LHCN-M2 (cell line): Measurements from ENCODE around the gene CRB2. TPM values are rescaled to one million over a fixed set of nuclear protein-coding genes. Genes with fewer than 3 reads are reported as not detected.

ENCODE experiments used
- DNase-seq: peaks from one replicate; pipeline ENCODE4 v3.0.0-alpha.2; 2012; ENCODE audit warnings: low read depth
- total RNA-seq: library from RNA; depleted of rRNA; stranded (reverse); fragments of >200 nt; gene quantifications from 2 replicates; pipeline ENCODE4 v1.2.3, GENCODE V29; 2014

CRB2 gene
- total RNA-seq, 1 experiment from 2014 or later = not detected

DNA sequence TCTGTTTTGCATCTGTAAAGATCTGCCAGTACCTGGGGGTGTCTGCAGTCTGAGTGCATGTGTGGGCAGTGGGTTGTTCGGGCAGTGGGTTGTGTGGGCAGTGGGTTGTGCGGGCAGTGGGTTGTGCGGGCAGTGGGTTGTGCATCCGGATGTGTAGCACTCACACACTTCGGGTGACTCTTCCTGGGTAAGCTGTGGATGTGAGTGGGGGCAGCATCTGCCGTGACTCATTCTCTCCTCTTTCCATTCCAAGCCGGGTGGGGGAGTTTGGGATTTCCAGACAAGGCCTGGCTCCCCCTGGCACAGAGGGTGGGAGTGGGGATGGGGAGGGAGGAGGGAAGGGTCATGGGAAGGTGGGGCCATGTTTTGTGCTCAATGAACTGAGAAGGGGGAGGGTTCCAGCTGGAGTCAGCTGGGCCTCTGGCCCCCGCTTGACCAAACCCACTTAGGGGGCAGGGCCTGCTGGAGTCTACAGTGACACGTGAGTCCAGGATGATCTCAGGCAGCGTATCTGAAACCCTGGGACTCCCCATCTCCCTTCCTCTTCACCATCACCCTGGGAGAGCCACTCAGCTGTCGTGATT lies 8.3 kb downstream of the CRB2 start:
- peak; percentile 28 for DNase-seq

DNA sequence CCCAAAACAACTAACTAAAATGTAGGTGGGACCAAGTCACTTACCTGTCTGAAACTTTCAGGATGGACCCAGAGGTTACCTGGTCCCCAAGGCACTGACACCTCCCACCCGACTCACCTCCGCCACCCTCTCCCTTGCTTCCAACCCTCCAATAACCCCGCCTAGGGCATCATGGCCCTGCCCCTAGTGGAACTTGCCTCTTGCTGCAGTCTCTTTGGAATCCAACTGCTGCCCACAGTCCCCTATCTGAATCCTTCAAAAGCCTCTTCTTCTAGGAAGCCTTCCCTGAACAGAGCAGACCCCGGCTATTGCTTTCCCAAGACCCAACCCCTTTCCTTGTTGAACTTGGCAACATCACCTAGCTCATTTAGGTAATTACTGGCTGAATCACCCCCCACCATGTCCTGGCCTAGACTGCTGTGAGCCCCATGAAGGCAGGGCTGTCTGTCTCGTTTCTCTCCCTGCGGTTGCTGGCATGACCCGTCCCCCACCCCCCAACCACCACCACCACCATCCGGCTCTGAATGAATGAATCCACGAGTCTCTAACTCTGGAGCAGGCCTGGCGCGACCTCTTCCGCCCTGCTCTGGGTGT lies 9.4 kb downstream of the CRB2 start:
- DNase-seq = no peak

DNA sequence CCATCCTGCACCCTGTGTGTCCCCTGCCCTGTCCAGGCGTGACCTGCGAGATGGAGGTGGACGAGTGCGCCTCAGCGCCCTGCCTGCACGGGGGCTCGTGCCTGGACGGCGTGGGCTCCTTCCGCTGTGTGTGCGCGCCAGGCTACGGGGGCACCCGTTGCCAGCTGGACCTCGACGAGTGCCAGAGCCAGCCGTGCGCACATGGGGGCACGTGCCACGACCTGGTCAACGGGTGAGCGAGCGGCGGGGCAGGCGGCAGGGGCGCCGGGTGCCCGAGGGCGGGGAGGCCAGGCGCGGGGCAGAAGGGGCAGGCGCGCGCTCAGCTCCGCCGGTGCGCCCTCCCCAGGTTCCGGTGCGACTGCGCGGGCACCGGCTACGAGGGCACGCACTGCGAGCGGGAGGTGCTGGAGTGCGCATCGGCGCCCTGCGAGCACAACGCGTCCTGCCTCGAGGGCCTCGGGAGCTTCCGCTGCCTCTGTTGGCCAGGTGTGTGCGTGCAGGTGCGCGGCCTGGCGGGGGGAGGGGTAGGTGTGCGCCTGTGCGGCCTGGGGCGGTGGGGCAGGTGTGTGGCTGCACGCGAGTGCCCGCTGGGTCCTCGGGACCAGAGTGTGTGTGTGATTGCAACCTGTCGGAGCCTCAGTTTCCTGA lies 10.0 kb downstream of the CRB2 start:
- DNase-seq = no peak

DNA sequence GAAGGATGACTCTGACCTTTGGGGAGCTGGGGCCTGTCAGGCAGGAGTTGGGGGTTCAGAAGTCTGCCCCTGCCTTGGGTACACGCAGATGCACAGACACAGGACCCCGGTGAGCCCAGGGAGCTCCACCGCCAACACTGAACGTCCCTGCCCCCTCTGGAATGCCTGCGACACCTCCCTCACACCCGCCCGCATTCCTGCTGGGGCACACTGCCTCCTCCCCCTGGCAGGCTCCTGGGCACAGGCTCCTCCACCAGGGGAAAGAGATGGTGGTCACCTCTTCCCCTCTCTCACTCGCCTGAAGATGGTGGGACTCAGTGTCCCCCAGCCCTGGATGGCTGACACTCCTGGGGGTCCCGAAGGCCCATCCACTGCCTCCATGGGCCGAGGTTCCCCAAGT lies 12.0 kb downstream of the CRB2 start:
- no peak for DNase-seq

DNA sequence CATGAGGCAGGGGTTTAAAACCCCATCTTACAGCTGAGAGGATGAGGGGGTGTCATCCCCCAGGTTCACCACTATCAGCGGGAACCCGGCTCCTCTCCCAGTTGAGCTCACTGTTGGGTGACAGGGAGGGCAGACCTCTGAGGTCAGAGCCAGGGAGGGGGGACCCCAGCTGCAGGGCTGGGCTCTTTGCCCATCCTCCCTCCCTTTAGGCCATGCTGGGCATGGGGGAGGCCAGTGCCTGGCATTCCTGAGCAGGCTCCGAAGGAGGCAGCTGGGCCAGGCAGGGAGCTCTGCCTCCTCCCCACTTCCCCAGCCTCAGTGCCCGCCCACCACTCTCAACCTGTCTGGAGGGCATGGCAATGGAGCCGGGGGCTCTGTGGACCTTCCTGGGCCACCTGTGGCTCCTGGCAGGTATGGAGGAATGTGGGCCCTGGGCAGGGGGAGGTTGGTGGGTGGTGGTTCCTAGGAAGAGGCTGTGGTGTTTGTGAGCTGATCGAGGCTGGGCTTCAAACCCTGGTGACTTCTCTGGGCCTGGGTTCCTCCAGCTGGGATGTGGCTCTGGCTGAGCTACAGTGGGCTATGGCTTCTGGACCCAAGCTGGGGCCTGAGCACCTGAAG lies 12.6 kb downstream of the CRB2 start:
- DNase-seq = no peak

DNA sequence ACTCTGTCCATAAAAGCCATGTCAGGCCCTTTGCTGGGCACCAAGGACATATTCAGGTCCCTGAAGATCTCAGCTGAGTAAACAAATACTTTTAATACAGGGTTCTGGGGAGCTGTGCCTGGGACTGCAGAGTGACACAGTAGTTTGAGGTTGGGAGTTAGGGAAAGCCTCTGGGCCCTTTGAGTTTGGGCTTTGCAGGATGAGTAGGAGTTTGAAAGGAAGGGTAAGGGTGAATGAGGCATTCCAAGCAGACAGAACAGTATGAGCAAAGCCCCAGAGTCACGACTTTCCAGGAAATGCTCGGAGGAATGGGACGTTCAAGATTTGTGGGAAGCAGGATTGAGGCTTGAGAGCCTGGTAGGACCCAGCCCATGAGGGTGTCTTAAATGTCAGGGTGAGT lies 13.3 kb downstream of the CRB2 start:
- no peak for DNase-seq

DNA sequence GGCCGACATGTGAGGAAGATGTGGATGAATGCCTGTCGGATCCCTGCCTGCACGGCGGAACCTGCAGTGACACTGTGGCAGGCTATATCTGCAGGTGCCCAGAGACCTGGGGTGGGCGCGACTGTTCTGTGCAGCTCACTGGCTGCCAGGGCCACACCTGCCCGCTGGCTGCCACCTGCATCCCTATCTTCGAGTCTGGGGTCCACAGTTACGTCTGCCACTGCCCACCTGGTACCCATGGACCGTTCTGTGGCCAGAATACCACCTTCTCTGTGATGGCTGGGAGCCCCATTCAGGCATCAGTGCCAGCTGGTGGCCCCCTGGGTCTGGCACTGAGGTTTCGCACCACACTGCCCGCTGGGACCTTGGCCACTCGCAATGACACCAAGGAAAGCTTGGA lies 14.1 kb downstream of the CRB2 start:
- DNase-seq = no peak

DNA sequence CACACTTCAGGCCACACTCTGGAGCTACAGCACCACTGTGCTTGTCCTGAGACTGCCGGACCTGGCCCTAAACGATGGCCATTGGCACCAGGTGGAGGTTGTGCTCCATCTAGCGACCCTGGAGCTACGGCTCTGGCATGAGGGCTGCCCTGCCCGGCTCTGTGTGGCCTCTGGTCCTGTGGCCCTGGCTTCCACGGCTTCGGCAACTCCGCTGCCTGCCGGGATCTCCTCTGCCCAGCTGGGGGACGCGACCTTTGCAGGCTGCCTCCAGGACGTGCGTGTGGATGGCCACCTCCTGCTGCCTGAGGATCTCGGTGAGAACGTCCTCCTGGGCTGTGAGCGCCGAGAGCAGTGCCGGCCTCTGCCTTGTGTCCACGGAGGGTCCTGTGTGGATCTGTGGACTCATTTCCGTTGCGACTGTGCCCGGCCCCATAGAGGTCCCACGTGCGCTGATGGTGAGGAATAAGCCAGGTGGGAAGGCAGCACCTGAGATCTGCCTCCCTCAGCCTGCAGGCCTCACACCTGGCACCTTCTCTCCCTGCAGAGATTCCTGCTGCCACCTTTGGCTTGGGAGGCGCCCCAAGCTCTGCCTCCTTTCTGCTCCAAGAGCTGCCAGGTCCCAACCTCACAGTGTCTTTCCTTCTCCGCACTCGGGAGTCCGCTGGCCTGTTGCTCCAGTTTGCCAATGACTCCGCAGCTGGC lies 14.7 kb downstream of the CRB2 start:
- no peak for DNase-seq

DNA sequence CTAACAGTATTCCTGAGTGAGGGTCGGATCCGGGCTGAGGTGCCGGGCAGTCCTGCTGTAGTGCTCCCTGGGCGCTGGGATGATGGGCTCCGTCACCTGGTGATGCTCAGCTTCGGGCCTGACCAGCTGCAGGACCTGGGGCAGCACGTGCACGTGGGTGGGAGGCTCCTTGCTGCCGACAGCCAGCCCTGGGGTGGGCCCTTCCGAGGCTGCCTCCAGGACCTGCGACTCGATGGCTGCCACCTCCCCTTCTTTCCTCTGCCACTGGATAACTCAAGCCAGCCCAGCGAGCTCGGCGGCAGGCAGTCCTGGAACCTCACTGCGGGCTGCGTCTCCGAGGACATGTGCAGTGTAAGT lies 15.2 kb downstream of the CRB2 start:
- DNase-seq = no peak

DNA sequence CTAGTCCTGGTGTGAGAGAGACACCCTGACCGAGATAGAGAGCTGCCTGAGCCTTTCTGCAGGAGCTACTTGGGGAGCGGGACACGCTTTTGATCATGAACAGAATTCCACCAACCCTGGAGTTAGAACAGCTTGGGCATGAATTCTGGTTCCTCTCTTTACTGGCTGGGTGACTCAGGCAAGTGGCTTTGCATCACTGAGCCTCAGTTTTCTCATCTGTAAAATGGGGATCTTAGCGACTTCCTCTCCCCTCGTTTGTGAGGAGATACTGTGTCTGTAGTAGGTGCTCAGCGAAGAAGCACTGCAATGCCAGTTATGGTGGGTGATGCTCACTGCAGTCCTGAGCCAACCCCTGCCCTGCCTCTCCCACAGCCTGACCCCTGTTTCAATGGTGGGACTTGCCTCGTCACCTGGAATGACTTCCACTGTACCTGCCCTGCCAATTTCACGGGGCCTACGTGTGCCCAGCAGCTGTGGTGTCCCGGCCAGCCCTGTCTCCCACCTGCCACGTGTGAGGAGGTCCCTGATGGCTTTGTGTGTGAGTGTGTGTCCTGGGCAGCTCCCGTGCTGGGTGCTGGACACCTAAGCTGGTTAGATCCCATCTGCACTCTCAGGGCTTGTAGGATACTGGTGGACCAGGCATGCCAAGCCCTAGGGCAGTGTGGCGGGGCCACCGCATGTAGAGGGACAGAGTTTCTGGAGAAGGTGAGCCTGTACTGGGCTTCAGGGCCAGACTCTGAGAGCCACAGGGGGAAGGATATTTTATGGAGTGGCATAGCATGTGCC lies 16.0 kb downstream of the CRB2 start:
- DNase-seq = no peak

DNA sequence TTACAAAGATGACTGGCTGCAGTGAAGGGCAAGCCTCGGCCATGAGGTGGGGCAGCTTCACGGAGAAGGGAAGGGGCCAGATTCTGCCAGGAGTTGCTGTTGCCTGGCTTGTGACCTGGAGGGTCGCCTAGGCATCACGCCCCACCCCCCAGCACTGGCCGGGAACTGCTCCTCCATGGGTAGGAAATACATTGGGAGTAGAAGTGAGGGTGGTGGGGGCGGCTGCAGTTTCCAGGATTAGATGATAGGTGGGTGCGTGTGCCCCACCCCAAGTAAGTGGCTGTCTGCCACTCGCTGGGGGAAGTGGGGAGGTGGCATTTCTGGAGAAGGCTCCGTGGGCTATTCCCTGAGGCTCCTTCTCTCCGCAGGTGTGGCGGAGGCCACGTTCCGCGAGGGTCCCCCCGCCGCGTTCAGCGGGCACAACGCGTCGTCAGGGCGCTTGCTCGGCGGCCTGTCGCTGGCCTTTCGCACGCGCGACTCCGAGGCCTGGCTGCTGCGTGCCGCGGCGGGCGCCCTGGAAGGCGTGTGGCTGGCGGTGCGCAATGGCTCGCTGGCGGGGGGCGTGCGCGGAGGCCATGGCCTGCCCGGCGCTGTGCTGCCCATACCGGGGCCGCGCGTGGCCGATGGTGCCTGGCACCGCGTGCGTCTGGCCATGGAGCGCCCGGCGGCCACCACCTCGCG lies 16.9 kb downstream of the CRB2 start:
- DNase-seq = no peak

DNA sequence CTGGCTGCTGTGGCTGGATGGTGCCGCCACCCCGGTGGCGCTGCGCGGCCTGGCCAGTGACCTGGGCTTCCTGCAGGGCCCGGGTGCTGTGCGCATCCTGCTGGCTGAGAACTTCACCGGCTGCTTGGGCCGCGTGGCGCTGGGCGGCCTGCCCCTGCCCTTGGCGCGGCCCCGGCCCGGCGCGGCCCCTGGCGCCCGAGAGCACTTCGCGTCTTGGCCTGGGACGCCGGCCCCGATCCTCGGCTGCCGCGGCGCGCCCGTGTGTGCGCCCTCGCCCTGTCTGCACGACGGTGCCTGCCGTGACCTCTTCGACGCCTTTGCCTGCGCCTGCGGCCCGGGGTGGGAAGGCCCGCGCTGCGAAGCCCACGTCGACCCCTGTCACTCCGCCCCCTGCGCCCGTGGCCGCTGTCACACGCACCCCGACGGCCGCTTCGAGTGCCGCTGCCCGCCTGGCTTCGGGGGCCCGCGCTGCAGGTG lies 17.5 kb downstream of the CRB2 start:
- DNase-seq = no peak

DNA sequence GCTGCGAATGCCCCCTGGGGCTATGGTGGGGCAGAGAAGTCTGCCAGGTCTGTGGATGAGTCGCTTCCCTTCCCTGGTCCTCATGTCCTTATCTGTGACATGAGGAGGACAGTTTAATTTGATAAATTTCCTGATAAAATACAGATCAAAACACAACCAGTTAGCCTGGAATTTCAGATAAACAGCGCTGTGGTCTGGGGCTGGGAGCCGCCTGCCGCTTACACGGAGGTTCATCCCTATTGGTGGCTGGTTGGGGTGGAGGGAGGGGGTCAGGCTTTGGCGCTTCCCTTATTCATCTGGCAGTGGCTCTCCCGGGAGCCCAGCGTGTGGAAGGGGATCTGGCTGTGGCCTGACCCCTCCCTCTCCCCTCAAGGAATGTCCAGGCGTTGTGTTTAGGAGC lies 17.9 kb downstream of the CRB2 start:
- no peak for DNase-seq

DNA sequence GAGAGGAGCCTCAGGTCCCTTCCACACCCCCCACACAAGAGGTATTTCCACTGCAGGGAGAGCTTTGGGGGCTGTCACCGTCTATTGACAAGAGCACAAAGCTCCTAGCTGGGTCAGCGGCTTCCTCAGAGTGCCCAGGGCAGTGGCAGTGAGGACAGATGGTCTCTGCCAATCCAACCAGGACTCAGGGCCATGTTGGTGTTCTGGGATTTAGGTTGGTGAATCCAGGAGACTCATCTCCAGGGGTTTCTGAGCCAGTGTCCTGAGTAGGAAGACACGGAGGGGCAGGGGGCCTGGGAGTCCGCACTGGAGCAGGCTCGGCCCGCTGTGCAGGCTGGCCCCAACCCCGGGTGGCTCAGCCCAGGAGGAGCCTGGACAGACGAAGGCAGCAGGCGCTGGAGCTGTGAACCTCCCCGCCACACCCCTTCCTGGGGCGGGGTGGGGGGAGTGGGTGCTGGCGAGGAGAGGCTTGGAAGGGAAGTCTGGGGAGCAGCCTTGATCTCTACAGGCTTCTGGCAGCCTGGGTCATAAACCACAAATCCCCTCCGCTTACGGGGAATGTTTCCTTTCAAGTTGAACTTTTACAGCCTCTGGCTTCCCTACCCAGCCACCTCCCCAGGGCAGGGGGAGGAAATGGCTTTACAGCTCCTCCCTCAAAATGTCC lies 19.6 kb downstream of the CRB2 start:
- no peak for DNase-seq

DNA sequence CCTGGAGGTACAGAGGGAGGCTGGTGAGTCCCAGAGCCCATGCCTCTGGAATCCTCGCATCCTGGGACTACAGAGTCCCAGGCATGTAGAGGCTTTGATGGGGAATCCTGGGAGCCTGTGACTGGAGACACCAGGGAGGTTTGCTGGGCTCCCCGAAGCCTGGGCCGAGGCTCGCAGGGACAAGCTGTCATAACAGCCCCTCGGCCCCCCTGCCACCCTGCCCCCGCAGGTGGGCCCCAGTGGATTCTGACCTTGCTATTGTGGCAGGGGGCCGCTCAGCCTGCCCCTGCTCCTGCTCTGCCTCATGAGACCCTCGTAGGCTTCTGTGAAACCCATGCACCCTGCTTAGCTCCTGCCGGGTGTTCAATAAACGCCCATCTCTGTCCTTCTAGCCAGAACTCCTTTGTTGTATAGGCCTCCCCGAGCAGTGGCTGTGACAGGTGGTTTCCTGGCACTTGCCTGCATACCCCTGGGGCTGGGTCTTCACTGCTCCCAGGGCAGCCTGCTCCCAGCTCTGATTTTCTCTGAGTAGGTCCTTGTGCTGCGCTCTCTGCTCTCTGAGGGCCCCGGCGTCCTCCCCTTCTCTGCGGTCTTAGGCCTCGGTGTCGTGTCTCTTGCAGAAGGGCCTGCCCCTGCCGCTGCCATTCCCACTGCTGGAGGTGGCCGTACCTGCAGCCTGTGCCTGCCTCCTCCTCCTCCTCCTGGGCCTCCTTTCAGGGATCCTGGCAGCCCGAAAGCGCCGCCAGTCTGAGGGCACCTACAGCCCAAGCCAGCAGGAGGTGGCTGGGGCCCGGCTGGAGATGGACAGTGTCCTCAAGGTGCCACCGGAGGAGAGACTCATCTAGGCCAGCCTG lies 20.4 kb downstream of the CRB2 start:
- no peak for DNase-seq

DNA sequence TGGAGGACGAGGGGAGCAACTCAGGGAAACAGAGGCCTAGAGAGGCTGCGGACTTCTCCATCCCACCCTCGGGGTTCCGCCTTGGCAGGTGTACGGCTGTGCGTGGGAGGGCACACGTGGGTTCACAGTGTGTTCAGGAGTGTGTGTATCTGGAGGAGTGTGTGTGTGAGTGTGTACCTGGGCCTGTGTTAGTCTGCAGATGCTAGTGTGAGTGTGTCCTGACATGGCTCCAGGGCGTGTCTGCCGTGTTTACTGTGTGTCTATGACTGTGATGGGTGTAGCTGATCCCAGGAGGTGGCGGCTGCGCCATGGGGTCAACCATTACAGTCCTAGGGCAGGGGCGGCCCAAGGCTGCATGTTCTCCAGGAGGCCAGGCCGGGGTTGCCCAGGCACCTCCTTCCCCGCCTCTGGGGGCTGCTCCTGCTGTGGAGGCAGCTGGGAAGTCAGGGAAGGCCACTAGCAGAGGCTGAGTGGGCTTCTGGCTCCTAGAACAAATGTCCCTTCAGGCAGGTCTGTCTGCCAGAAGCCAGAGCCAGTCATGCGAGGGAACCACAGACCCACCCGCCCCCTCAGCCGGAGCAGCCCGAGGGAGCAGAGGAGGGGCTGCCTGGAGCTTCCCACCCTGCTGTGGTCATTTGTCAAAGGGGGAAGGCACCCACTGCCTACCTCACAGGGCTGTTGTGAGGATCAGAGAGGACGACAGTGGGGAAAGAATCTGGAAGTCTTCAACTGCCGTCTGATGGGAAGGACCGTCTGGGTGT lies 21.4 kb downstream of the CRB2 start:
- no peak for DNase-seq

DNA sequence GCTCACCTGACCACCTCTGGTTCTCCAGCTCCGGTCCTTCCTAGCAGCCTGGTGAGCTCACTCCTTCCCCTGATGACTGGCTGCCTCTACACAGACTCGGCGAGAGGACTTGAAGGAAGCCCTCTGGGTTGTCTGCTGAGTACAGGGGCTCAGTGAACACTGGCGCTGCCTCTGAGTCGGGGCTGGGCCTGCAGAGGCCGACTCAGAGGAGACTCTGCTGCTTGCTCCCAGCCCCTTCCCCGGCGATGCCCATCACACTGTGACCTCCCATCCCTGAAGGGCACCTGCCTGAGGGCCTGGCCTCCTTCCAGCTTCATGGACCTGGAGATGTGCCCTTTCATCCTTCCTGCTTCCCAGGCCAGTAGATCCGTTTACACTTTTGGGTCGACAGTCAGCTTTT lies 22.0 kb downstream of the CRB2 start:
- no peak for DNase-seq

DNA sequence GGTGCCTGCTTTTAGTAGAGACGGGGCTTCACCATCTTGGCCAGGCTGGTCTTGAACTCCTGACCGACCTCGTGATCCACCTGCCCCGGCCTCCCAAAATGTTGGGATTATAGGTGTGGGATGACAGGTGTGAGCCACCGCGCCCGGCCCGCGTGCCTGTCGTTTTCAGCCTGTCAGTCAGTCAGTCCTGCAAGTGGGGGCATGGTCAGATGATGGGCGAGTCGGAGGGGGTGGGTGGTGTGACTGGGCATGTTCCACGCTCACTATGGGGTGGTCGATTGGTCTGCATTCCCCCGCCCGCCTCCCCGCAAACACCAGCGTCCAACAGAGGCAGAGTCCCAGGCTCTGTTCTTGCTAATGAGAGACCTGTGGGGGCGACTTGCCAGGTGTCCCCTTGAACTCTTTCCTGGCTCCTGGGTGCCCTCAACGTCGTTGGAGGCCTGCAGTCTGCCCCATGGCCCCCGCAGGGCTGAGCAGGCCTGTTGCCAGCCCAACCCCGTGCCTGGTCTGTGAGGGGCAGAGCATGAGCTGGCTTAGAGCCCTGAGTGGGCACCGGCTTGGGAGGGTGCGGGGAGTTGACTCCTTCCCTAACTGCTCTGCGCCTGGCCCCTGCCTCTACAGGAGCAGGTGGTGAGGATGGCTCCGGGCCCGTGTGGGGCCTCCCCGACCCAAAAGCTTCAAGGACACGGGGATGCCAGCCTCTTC lies 23.1 kb downstream of the CRB2 start:
- DNase-seq = no peak
